Activated CD4-positive, alpha-beta memory T cell treated with anti-CD3 and anti-CD28 coated beads for 36 hours (primary cell): Measurements from ENCODE around the gene TAOK2. TPM values are rescaled to one million over a fixed set of nuclear protein-coding genes. Genes with fewer than 3 reads are reported as not detected.
"Not testable (repeated sequence)": the region's sequence is repeated elsewhere in the genome, so short reads cannot be mapped to it uniquely, and the experiment has no call there.

ENCODE experiments used
- CTCF ChIA-PET: fragments of 350-600 bp; sonication (Branson Sonifier 250); formaldehyde crosslinking; loops from one replicate; lab custom pipeline; 2021; ENCODE audit warnings: antibody characterized with exemption, inconsistent platforms; lab: Charles Lee
- POLR2A ChIA-PET: fragments of 350-600 bp; sonication (Branson Sonifier 250); formaldehyde crosslinking; loops from one replicate; lab custom pipeline; 2021; ENCODE audit warnings: antibody characterized with exemption; lab: Charles Lee
- DNase-seq: peaks from one replicate; pipeline ENCODE4 v3.0.0-alpha.2; 2020
- H3K27ac Mint-ChIP-seq: one replicate; pipeline ENCODE4 v1.8.0; 2021; ENCODE audit warnings: mixed read lengths
- H3K27me3 Mint-ChIP-seq: one replicate; pipeline ENCODE4 v1.8.0; 2021; ENCODE audit warnings: mixed read lengths
- H3K36me3 Mint-ChIP-seq: one replicate; pipeline ENCODE4 v1.8.0; 2021; ENCODE audit warnings: mixed read lengths
- H3K4me1 Mint-ChIP-seq: one replicate; pipeline ENCODE4 v1.8.0; 2021; ENCODE audit warnings: low read depth, mixed read lengths
- H3K4me3 Mint-ChIP-seq: one replicate; pipeline ENCODE4 v1.8.0; 2021; ENCODE audit warnings: mild to moderate bottlenecking, mixed read lengths
- H3K9me3 Mint-ChIP-seq: one replicate; pipeline ENCODE4 v1.8.0; 2021; ENCODE audit warnings: mixed read lengths
- intact Hi-C: fragments of 100-400 bp; cut with micrococcal nuclease; formaldehyde crosslinking; loops from one replicate; pipeline ENCODE4 v1.15.1; 2023
- total RNA-seq, 2 experiments: library from RNA; stranded (reverse); gene quantifications; one replicate each; pipeline ENCODE4 v1.2.3, GENCODE V29; 2021

The TAOK2 gene
- total RNA-seq, 2 experiments from 2014 or later, result 27.2 to 28.2 TPM

DNA sequence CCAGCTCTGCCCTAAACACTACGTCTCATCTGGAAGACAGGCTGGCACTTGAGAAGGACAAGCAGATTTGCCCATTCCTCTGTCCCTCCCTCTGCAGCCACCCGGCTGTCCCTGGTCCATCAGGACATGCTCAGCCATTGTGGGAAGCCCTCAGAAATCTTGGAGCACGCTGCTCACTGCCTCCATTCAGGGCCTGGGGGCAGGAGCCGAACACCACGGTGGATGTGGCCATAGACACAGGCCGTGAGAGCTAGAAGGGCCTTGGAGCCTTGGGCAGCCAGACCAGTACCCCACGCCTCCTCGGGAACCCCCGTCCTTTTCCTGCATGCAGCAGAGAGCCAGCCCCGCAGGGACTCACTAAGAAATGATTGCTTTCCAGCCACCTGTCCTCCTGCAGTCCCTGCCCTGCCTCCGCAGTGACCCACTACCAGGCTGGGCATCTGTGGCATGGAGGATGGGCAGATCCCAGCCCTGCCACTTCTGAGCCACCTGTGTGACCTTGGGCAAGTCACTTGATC lies 33.8 kb downstream of the TAOK2 start:
- Mint-ChIP-seq H3K4me3 (no peak overlapping the region), H3K4me1 (peaks cover 12% of the 10 kb centered on the region), H3K9me3 (no peaks in the 10 kb centered on the region), H3K27ac (no peak overlapping the region), H3K36me3 (no peaks in the 10 kb centered on the region), H3K27me3 (peaks cover 22% of the 10 kb centered on the region)
- no peak for DNase-seq
- ChIA-PET CTCF (no interaction called here), POLR2A (no interaction called here)
- intact Hi-C loops, result no loop called here

DNA sequence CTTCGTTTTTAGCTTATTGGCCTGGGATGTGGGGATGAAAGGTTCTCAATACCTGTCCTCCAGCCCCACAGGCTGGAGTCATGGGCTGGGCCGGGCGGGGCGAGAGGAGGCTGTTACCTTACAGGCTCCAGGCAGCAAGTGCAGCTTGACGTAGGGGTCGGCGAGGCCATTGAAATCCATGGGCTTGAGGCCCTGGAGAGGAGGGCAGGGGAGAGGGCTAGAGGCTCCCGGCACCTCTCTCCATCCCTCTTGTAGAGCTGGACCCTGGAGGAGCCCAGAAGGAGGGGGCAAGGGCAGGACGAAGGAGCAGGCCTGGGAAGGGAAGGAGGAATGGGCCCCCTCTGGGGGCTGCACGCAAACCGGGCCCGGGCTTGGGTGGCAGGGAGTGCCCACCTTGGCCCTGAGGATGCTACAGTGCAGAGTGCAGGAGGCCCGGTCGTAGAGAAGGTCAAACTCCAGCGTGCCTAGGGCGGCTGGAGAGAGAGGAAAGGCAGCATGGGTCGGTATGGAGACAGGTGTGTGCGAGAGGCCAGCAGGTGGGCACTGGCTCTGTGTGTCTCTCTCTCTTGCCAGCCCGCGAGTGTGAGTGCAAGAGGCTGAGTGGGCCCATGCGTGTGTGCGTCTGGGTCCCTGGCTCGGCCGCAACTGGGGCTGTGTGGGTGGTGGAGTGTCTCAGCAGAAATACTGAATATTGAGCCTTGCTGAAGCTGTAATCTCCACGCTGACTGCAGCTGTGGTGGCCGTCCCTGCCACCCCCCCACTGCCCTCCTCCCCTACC lies 35.6 kb downstream of the TAOK2 start:
- Mint-ChIP-seq H3K27ac (no peak overlapping the region), H3K4me3 (no peak overlapping the region)

DNA sequence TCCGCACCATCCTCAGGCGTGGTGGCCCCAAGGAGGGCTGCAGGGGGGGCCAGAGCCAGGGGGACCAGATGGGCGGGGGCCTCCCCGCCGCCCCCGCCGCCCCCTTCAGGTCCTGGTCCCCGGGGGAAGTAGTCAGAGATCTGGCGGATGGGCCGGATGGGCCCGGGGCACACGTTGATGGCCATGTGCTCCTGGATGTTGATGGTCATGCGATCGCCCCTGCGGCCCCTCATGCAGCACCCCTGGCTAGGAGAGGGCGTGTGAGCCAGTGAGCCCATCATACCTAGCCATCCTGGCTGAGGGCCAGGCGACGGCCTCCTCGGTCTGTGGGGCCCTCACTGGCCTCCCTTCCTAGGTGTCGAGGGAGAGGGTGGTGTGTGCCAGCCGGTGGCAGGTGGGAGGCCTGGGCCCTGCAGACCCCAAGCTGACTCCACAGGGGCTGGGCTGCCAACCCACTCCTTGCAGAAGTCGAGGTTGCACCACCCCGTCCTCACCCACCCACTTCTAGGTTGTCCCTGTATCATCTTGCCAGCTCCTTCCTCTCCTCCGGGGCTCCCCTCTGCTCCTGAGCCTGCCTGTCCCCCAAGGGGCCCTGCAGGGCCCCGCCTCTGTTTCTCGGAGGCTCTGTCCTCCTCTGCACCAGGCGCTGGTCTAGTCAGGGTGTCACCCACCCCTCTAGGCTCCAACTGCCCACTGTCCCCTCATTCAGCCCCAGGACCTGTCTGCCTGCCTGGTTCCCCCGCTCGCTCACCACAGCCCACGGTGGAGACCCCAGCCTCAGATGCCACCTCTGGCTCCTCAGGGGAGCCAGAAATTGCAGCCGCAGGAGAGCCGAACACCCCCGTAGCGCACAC lies 36.5 kb downstream of the TAOK2 start:
- Mint-ChIP-seq H3K9me3 (no peaks in the 10 kb centered on the region), H3K4me3 (peak overlapping the region; percentile 62), H3K36me3 (no peaks in the 10 kb centered on the region), H3K27me3 (peaks cover 22% of the 10 kb centered on the region), H3K4me1 (peaks cover 12% of the 10 kb centered on the region), H3K27ac (no peak overlapping the region)
- DNase-seq, result no peak
- intact Hi-C loops, result no loop called here
- ChIA-PET POLR2A (no interaction called here), CTCF (interaction anchor here (1.6 kb wide), 1 partner anchor 162 kb away, joined by 5 read pairs; no protein-coding TSS in a partner anchor)

More for the DNA sequence above, 35.6 kb downstream of the TAOK2 start:
- CTCF ChIA-PET, result interaction anchor here (1.2 kb wide), 1 partner anchor 23 kb away, joined by 4 read pairs; no protein-coding TSS in a partner anchor
- POLR2A ChIA-PET, result interaction anchor here (1.0 kb wide), 1 partner anchor 46 kb away, joined by 3 read pairs; no protein-coding TSS in a partner anchor
- intact Hi-C loops, result no loop called here
- H3K4me1 Mint-ChIP-seq, result peaks cover 12% of the 10 kb centered on the region
- H3K9me3 Mint-ChIP-seq, result no peaks in the 10 kb centered on the region
- H3K27me3 Mint-ChIP-seq, result peaks cover 22% of the 10 kb centered on the region
- no peak for DNase-seq
- H3K36me3 Mint-ChIP-seq, result no peaks in the 10 kb centered on the region

DNA sequence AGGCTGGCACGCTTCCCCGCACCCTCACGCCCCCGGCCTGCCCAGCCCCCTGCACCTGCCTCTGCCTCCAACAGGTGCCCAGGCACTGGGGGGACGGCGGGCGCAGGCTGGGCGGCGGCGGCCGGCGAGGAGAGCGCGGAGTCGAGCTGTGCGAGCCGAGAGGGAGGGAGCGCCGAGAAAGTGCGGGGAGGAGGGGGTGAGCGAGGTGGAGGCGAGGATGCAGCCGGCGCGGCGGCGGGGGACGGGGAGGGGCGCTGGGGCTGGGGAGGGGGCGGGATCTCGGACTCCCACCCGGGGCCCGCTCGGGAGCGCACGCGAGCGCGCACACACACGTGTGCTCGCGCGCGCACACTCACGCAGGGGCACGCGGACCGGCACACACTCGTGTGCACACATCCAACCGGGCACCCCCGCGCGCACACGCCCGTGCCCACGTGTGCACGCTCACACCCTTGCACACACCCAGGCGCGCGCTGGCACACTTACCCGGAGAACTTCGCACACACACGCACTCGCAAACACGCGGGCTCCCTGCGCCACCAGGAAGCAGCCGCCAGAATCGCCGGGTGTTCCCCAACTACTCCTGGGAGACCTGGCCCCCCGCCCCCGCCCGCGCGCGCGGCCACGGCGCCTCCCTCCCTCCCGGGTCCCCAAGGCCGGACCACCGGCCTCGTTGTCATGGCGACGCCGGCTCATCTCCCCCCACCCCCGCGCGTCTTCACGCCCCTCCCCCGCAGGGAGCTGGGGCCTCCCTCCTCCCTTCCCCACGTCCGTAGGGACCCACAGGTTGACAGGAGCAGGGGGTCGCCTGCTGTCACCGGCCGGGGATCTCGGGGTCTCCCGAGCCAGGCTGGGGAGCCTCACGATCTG lies 37.4 kb downstream of the TAOK2 start, which contains the start of gene DOC2A:
DOC2A (minus strand) TSS at position 184 of the 870 bp plus-strand sequence. CDS start 805 bp downstream, outside the sequence.
- ChIA-PET POLR2A (no interaction called here), CTCF (interaction anchor here (1.6 kb wide), 1 partner anchor 163 kb away, joined by 5 read pairs; no protein-coding TSS in a partner anchor)
- Mint-ChIP-seq H3K27ac (no peak within 1 kb of the TSS), H3K9me3 (no peaks in the 10 kb centered on the region), H3K4me3 (peak within 1 kb of the TSS; percentile 66), H3K4me1 (peaks cover 12% of the 10 kb centered on the region), H3K27me3 (peaks cover 22% of the 10 kb centered on the region), H3K36me3 (no peaks in the 10 kb centered on the region)
- DNase-seq, result peak; percentile 52
- intact Hi-C loops, result no loop called here

DNA sequence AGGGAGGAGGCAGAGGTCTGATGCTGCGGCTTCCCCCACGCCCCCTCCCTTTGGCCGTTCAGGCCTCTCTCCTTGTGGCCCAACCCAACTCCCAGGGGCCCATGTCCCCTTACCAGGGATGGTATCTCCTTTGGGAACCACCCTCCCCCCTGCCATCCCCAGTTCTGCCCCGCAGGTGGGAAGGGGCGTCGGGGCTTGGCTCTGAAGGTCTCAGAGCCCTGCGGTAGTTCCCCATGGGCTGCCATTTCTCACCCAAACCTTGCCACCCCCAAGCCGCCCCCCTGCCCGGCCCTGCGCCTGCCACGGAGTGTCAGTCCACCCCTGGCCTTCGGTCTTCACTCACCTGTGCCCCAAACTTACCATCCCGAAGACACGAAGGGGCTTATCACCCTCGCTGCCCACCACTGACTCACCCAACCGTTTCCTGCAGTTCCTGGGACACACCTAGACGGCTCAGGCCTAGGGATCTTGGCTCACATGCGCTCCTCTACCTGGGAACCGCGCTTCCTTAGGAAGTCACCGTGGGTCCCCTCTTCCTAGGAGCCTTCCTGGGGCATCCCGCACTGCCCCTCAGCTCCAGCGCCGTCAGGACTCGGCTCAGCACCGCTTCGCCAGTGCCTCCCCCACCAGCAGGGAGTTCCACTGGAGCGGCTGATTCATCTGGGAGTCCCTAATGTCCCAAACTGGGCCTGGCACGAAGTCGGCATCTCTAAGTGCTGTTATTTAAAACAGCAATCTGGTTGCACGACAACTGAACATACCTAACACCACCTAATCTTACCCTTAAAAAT lies 38.2 kb downstream of the TAOK2 start:
- Mint-ChIP-seq H3K27ac (no peak overlapping the region), H3K4me1 (peaks cover 12% of the 10 kb centered on the region), H3K27me3 (peaks cover 22% of the 10 kb centered on the region), H3K4me3 (peak overlapping the region; percentile 66), H3K36me3 (no peaks in the 10 kb centered on the region), H3K9me3 (no peaks in the 10 kb centered on the region)
- POLR2A ChIA-PET, result no interaction called here
- CTCF ChIA-PET, result no interaction called here
- DNase-seq, result no peak
- intact Hi-C loops, result no loop called here

DNA sequence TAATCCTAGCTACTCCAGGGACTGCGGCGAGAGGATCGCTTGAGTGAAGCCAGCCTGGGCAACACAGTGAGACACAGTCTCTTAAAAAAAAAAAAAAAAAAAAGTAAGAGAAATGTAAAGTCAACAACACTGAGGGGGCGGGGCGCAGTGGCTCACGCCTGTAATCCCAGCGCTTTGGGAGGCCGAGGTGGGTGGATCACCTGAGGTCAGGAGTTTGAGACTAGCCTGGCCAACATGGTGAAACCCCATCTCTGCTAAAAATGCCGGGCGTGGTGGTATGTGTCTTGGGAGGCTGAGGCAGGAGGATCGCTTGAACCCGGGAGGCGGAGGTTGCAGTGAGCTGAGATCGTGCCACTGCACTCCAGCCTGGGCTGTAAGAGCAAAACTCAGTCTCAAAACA lies 38.9 kb downstream of the TAOK2 start:
- CTCF ChIA-PET, H3K9me3 Mint-ChIP-seq, POLR2A ChIA-PET, H3K36me3 Mint-ChIP-seq, DNase-seq, intact Hi-C loops, H3K27ac Mint-ChIP-seq, H3K4me3 Mint-ChIP-seq: not testable (repeated sequence)
- Mint-ChIP-seq H3K4me1 (peaks cover 12% of the 10 kb centered on the region), H3K27me3 (peaks cover 22% of the 10 kb centered on the region)

DNA sequence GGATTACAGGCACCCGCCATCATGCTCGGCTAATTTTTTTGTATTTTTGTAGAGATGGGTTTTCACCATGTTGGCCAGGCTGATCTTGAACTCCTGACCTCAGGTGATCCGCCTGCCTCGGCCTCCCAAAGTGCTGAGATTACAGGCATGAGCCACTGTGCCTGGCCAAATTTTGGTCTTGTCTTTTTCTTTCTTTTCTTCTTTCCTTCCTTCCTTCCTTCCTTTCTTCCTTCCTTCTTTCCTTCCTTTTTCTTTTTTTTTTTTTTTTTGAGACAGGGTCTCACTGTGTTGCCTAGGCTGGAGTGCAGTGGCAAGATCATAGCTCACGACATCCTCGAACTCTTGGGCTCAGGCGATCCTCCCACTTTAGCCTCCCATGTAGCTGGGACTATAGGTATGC lies 41.8 kb downstream of the TAOK2 start:
- intact Hi-C loops, DNase-seq, H3K4me3 Mint-ChIP-seq, POLR2A ChIA-PET, H3K36me3 Mint-ChIP-seq, H3K27me3 Mint-ChIP-seq, H3K4me1 Mint-ChIP-seq, H3K27ac Mint-ChIP-seq, H3K9me3 Mint-ChIP-seq: not testable (repeated sequence)
- CTCF ChIA-PET, result interaction anchor here (0.6 to 5.4 kb wide), 2 partner anchors 10 to 16 kb away, joined by 3 to 25 read pairs; partner anchors contain the start of gene TLCD3B

DNA sequence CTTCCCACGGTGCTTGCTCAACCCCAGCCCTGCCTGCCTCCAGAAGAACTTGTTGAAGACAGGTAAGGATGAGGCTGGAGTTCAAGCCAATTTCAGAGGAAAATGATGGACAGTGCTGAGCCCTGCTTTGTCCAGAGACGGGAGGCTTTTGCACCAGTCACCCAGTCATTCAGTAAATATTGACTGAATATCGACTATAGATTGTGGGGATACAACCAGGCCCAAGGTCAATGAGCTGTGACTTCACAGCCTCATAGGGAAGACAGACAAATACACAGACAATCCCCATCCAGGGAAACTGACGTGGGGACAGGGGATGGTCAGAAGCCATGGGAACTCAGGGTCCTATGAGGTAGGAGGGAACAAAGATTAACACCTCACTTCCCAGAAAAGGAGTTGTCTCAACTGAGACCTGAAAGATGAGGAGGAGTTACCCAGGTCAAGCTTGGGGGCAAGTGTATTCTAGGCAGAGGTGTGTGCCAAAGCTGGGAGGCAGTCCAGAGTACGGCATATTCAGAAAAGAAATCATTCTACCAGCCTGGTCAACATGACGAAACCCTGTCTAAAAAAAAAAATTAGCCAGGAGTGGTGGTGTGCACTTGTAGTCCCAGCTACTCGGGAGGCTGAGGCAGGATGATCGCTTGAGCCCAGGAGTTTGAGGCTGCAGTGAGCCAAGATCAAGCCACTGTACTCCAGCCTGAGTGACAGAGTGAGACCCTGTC lies 43.0 kb downstream of the TAOK2 start:
- CTCF ChIA-PET, result interaction anchor here (1.1 to 5.4 kb wide), 2 partner anchors 15 to 325 kb away, joined by 3 to 25 read pairs; partner anchors contain the start of gene TLCD3B
- intact Hi-C loops, result no loop called here
- Mint-ChIP-seq H3K27ac (no peak overlapping the region), H3K27me3 (peaks cover 7% of the 10 kb centered on the region), H3K4me3 (no peak overlapping the region), H3K36me3 (no peaks in the 10 kb centered on the region), H3K4me1 (peaks cover 8% of the 10 kb centered on the region), H3K9me3 (no peaks in the 10 kb centered on the region)
- POLR2A ChIA-PET, result no interaction called here
- no peak for DNase-seq

DNA sequence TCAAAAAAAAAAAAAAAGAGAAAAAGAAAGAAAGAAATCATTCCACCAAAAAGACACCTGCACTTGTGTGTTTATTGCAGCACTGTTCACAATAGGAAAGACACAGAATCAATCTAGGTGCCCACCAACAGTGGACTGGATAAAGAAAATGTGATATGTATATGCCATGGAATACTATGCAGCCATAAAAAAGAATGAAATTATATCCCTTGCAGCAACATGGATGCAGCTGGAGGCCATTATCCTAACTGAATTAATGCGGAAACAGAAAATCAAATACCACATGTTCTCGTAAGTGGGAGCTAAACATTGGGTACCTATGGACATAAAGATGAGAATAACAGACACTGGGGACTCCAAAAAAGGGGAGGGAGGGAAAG lies 43.6 kb downstream of the TAOK2 start:
- no peaks in the 10 kb centered on the region for H3K9me3 Mint-ChIP-seq
- ChIA-PET POLR2A (no interaction called here), CTCF (interaction anchor here (0.6 to 5.4 kb wide), 4 partner anchors 15 to 392 kb away, joined by 3 to 25 read pairs (median 4); partner anchors contain the start of genes INO80E and TLCD3B)
- peaks cover 4% of the 10 kb centered on the region for H3K4me1 Mint-ChIP-seq
- H3K27ac Mint-ChIP-seq, result no peak overlapping the region
- H3K36me3 Mint-ChIP-seq, result no peaks in the 10 kb centered on the region
- H3K27me3 Mint-ChIP-seq, result peaks cover 3% of the 10 kb centered on the region
- no peak overlapping the region for H3K4me3 Mint-ChIP-seq
- intact Hi-C loops, result no loop called here
- no peak for DNase-seq

DNA sequence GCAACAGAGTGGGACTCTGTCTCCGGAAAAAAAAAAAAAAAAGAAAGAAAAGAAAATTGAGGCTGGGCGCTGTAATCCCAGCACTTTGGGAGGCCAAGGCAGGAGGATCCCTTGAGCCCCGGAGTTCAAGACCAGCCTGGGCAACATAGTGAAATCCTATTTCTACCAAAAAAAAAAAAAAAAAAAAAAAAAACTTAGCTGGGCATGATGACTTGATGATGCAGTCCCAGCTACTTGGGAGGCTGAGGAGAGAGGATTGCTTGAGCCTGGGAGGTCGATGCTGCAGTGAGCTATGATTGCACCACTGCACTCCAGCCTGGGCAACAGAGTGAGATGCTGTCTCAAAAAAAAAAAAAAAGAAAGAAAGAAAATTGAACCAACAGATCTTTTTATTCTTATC lies 44.3 kb downstream of the TAOK2 start:
- H3K4me1 Mint-ChIP-seq, result not testable (repeated sequence)

More for the DNA sequence above, 44.3 kb downstream of the TAOK2 start:
- POLR2A ChIA-PET, result interaction anchor here (0.6 kb wide), 1 partner anchor 68 kb away, joined by 3 read pairs; no protein-coding TSS in a partner anchor
- intact Hi-C loops, H3K27ac Mint-ChIP-seq, H3K4me3 Mint-ChIP-seq, H3K9me3 Mint-ChIP-seq, H3K36me3 Mint-ChIP-seq, H3K27me3 Mint-ChIP-seq, DNase-seq: not testable (repeated sequence)
- CTCF ChIA-PET, result interaction anchor here (0.6 to 5.4 kb wide), 8 partner anchors 13 to 391 kb away, joined by 3 to 25 read pairs (median 3); partner anchors contain the start of genes INO80E and TLCD3B
